Nephron (organoid): ENCODE measurements around the gene ELF5.

Experiments used
- H3K27ac Mint-ChIP-seq, 3 experiments: 2 replicates each; pipeline ENCODE4 v1.8.0; 2020; ENCODE audit warnings: mixed read lengths in 3 of 3, mild to moderate bottlenecking in 2 of 3, moderate library complexity in 1 of 3
- H3K27me3 Mint-ChIP-seq: 2 replicates; pipeline ENCODE4 v1.8.0; 2021; ENCODE audit warnings: low read depth, mild to moderate bottlenecking, moderate library complexity, mixed read lengths
- H3K36me3 Mint-ChIP-seq: 2 replicates; pipeline ENCODE4 v1.8.0; 2020; ENCODE audit warnings: low read depth, mixed read lengths
- H3K4me1 Mint-ChIP-seq: 2 replicates; pipeline ENCODE4 v1.8.0; 2020; ENCODE audit warnings: mixed read lengths
- H3K4me3 Mint-ChIP-seq, 3 experiments: 2 replicates each; pipeline ENCODE4 v1.8.0; 2020; ENCODE audit warnings: mild to moderate bottlenecking in 3 of 3, mixed read lengths in 3 of 3, moderate library complexity in 2 of 3
- H3K9me3 Mint-ChIP-seq: 2 replicates; pipeline ENCODE4 v1.8.0; 2020; ENCODE audit warnings: mixed read lengths
- TF ChIP-seq, protein P1 (sequence below), 3 experiments: fragments of 200-600 bp; sonication (generic); IDR thresholded peaks; one replicate each; pipeline ENCODE4 v1.5.0; 2021; ENCODE audit warnings: antibody characterized with exemption in 3 of 3; ENCODE audit not compliant: unreplicated experiment in 3 of 3

The ELF5 gene

GRCh38 chr11:34519595-34520235 lies 6.1 kb upstream of the ELF5 start:
- Mint-ChIP-seq H3K9me3 (no peaks in the 10 kb centered on the region), H3K27me3 (peaks cover 21% of the 10 kb centered on the region), H3K4me3 (no peak overlapping the region), H3K27ac (no peak overlapping the region), H3K36me3 (no peaks in the 10 kb centered on the region), H3K4me1 (no peaks in the 10 kb centered on the region)
- TF ChIP-seq, protein P1, sequence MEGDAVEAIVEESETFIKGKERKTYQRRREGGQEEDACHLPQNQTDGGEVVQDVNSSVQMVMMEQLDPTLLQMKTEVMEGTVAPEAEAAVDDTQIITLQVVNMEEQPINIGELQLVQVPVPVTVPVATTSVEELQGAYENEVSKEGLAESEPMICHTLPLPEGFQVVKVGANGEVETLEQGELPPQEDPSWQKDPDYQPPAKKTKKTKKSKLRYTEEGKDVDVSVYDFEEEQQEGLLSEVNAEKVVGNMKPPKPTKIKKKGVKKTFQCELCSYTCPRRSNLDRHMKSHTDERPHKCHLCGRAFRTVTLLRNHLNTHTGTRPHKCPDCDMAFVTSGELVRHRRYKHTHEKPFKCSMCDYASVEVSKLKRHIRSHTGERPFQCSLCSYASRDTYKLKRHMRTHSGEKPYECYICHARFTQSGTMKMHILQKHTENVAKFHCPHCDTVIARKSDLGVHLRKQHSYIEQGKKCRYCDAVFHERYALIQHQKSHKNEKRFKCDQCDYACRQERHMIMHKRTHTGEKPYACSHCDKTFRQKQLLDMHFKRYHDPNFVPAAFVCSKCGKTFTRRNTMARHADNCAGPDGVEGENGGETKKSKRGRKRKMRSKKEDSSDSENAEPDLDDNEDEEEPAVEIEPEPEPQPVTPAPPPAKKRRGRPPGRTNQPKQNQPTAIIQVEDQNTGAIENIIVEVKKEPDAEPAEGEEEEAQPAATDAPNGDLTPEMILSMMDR (IDR thresholded peaks at IDR 0.05; ENCODE audit: unreplicated experiment in 3 of 3): no peak

DNA sequence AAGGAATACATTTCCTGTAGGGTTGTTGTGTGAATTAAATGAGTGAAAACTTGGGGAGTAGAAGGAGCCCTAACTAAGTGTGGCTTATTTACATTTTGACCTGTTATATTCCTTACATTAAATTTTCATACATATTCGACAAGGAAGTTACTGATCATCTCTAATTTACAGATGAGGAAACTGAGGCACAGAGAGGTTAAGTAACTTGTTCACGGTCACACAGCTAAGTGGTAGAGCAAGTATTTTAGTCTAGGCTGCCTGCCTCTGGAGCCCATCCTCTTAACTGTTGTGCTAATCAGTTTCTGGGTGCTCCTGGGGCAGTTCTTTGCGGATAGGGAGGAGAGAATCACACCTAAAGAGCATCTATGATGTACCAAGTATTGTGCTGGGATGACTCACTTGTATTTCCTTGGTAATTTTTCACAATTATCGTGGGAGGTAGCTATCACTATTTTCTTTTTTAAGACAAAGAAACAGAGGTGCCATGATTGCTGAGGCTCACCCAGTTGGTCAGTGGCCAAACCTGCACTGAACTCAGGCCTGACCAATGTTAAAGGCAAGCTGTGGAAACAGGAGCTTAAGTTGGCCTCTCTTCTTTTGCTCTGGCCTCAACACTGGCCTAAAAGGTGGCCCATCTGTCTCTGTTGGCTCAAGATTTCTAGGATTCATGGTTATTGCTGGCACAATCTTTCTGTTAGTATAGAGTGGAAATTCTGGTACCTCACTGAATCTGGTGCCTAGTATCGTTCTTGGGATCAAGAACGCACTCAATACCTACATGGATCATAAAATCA lies 2.9 kb upstream of the ELF5 start:
- Mint-ChIP-seq H3K27me3 (peaks cover 27% of the 10 kb centered on the region), H3K4me1 (no peaks in the 10 kb centered on the region), H3K4me3 (no peak overlapping the region), H3K9me3 (no peaks in the 10 kb centered on the region), H3K27ac (no peak overlapping the region), H3K36me3 (no peaks in the 10 kb centered on the region)
- TF ChIP-seq, protein P1 (IDR thresholded peaks at IDR 0.05; ENCODE audit: unreplicated experiment in 3 of 3): no peak

- H3K9me3 Mint-ChIP-seq: no peaks in the 10 kb centered on the region
- peaks cover 24% of the 10 kb centered on the region for H3K27me3 Mint-ChIP-seq
- H3K36me3 Mint-ChIP-seq: no peaks in the 10 kb centered on the region
- no peak overlapping the region for H3K27ac Mint-ChIP-seq
- H3K4me1 Mint-ChIP-seq: no peaks in the 10 kb centered on the region
- no peak overlapping the region for H3K4me3 Mint-ChIP-seq
- TF ChIP-seq, protein P1 (IDR thresholded peaks at IDR 0.05; ENCODE audit: unreplicated experiment in 3 of 3): no peak
Measured at GRCh38 chr11:34514597-34514996, 1.0 kb upstream of the ELF5 start.

GRCh38 chr11:34512840-34513681 lies 533 bp downstream of the ELF5 start:
- H3K4me3 Mint-ChIP-seq: no peak overlapping the region
- H3K27ac Mint-ChIP-seq: no peak overlapping the region
- peaks cover 26% of the 10 kb centered on the region for H3K27me3 Mint-ChIP-seq
- H3K4me1 Mint-ChIP-seq: no peaks in the 10 kb centered on the region
- TF ChIP-seq, protein P1 (IDR thresholded peaks at IDR 0.05; ENCODE audit: unreplicated experiment in 3 of 3): peak; percentile 37 to 54 (median 42)
- H3K36me3 Mint-ChIP-seq: no peaks in the 10 kb centered on the region
- no peaks in the 10 kb centered on the region for H3K9me3 Mint-ChIP-seq

- no peaks in the 10 kb centered on the region for H3K9me3 Mint-ChIP-seq
- H3K36me3 Mint-ChIP-seq: no peaks in the 10 kb centered on the region
- H3K27me3 Mint-ChIP-seq: peaks cover 14% of the 10 kb centered on the region
- TF ChIP-seq, protein P1 (IDR thresholded peaks at IDR 0.05; ENCODE audit: unreplicated experiment in 3 of 3): no peak
- H3K4me3 Mint-ChIP-seq: no peak overlapping the region
- no peaks in the 10 kb centered on the region for H3K4me1 Mint-ChIP-seq
- H3K27ac Mint-ChIP-seq: no peak overlapping the region
Measured at GRCh38 chr11:34510673-34511072, 2.9 kb downstream of the ELF5 start.
